H9 (cell line): Measurements from ENCODE around the gene SLC5A12. TPM values are rescaled to one million over a fixed set of nuclear protein-coding genes. Genes with fewer than 3 reads are reported as not detected.

ENCODE experiments used
- DNase-seq: peaks from one replicate; pipeline ENCODE4 v3.0.0-alpha.2; 2017
- H2AFZ ChIP-seq: one replicate; pipeline ENCODE4 v1.6.1; 2013; ENCODE audit warnings: mild to moderate bottlenecking, low read length, control low read depth, moderate library complexity
- H2AK5ac ChIP-seq: 2 replicates; pipeline ENCODE4 v1.6.1; 2013; ENCODE audit warnings: low read length, control low read depth, mixed read lengths; ENCODE audit not compliant: insufficient read length
- H2BK120ac ChIP-seq: one replicate; pipeline ENCODE4 v1.6.1; 2013; ENCODE audit warnings: low read depth, mild to moderate bottlenecking, low read length, control low read depth, inconsistent platforms; ENCODE audit not compliant: poor library complexity, severe bottlenecking
- H2BK12ac ChIP-seq: 2 replicates; pipeline ENCODE4 v1.6.1; 2013; ENCODE audit warnings: low read length, control low read depth, mixed read lengths, low read depth; ENCODE audit not compliant: insufficient read length
- H2BK15ac ChIP-seq: 2 replicates; pipeline ENCODE4 v1.6.1; 2013; ENCODE audit warnings: low read depth, low read length, control low read depth
- H2BK20ac ChIP-seq: one replicate; pipeline ENCODE4 v1.6.1; 2013; ENCODE audit warnings: low read depth, mild to moderate bottlenecking, low read length, control low read depth, inconsistent platforms; ENCODE audit not compliant: poor library complexity, severe bottlenecking
- H2BK5ac ChIP-seq: 2 replicates; pipeline ENCODE4 v1.6.1; 2013; ENCODE audit warnings: low read length, control low read depth, mixed read lengths; ENCODE audit not compliant: insufficient read length
- H3K14ac ChIP-seq: 2 replicates; pipeline ENCODE4 v1.6.1; 2013; ENCODE audit warnings: low read length, control low read depth; ENCODE audit not compliant: insufficient read depth
- H3K18ac ChIP-seq: 2 replicates; pipeline ENCODE4 v1.6.1; 2013; ENCODE audit warnings: low read depth, mild to moderate bottlenecking, mixed read lengths, low read length, control low read depth; ENCODE audit not compliant: insufficient read length
- H3K23ac ChIP-seq: 2 replicates; pipeline ENCODE4 v1.6.1; 2013; ENCODE audit warnings: low read length, control low read depth, mixed read lengths, low read depth; ENCODE audit not compliant: insufficient read length
- H3K23me2 ChIP-seq: 2 replicates; pipeline ENCODE4 v1.6.1; 2013; ENCODE audit warnings: low read depth, mild to moderate bottlenecking, mixed read lengths, low read length, control low read depth; ENCODE audit not compliant: insufficient read length, poor library complexity, severe bottlenecking
- H3K27ac ChIP-seq: 2 replicates; pipeline ENCODE4 v1.5.1; 2013; ENCODE audit warnings: low read length, control low read depth, mixed read lengths, low read depth; ENCODE audit not compliant: insufficient read length
- H3K27me3 ChIP-seq: 2 replicates; pipeline ENCODE4 v1.6.1; 2013; ENCODE audit warnings: low read length, control low read depth, inconsistent platforms; ENCODE audit not compliant: insufficient read depth
- H3K4ac ChIP-seq: 2 replicates; pipeline ENCODE4 v1.6.1; 2013; ENCODE audit warnings: low read depth, mild to moderate bottlenecking, control low read depth, inconsistent platforms, low read length, moderate library complexity
- H3K4me1 ChIP-seq: 2 replicates; pipeline ENCODE4 v1.6.1; 2013; ENCODE audit warnings: low read length, control low read depth, inconsistent platforms; ENCODE audit not compliant: insufficient read depth
- H3K4me2 ChIP-seq: 2 replicates; pipeline ENCODE4 v1.6.1; 2013; ENCODE audit warnings: low read length, control low read depth, mixed read lengths; ENCODE audit not compliant: insufficient read length, insufficient read depth
- H3K56ac ChIP-seq: 2 replicates; pipeline ENCODE4 v1.6.1; 2013; ENCODE audit warnings: low read depth, mild to moderate bottlenecking, mixed read lengths, low read length, control low read depth; ENCODE audit not compliant: insufficient read length
- H3K79me1 ChIP-seq: 2 replicates; pipeline ENCODE4 v1.6.1; 2013; ENCODE audit warnings: low read depth, mild to moderate bottlenecking, moderate library complexity, low read length, control low read depth, inconsistent platforms; ENCODE audit not compliant: insufficient read depth, poor library complexity, severe bottlenecking
- H3K79me2 ChIP-seq: 2 replicates; pipeline ENCODE4 v1.6.1; 2013; ENCODE audit warnings: low read length, control low read depth, inconsistent platforms; ENCODE audit not compliant: insufficient read depth
- H3K9ac ChIP-seq: 2 replicates; pipeline ENCODE4 v1.6.1; 2013; ENCODE audit warnings: low read length, control low read depth, mixed read lengths; ENCODE audit not compliant: insufficient read length; ENCODE audit errors: extremely low read depth
- H3K9me3 ChIP-seq: one replicate; pipeline ENCODE4 v1.6.1; 2013; ENCODE audit warnings: low read depth, low read length, inconsistent platforms; ENCODE audit not compliant: control insufficient read depth
- H3T11ph ChIP-seq: one replicate; pipeline ENCODE4 v1.6.1; 2013; ENCODE audit warnings: mild to moderate bottlenecking, low read length, control low read depth, inconsistent platforms
- H4K20me1 ChIP-seq: one replicate; pipeline ENCODE4 v1.6.1; 2013; ENCODE audit not compliant: control insufficient read depth, insufficient read length, insufficient read depth
- H4K5ac ChIP-seq: 2 replicates; pipeline ENCODE4 v1.6.1; 2013; ENCODE audit warnings: low read depth, mild to moderate bottlenecking, mixed read lengths, low read length, control low read depth; ENCODE audit not compliant: insufficient read length
- H4K8ac ChIP-seq: replicated peaks from 2 replicates; pipeline ENCODE4 v1.6.1; 2013; ENCODE audit warnings: low read length, control low read depth, mixed read lengths, low read depth; ENCODE audit not compliant: insufficient read length
- H4K91ac ChIP-seq: 2 replicates; pipeline ENCODE4 v1.6.1; 2013; ENCODE audit warnings: low read depth, mild to moderate bottlenecking, moderate library complexity, mixed read lengths, low read length, control low read depth; ENCODE audit not compliant: insufficient read length
- H3K27ac Mint-ChIP-seq, 3 experiments: 2 replicates in 2 of 3; 3 replicates in 1 of 3; pipeline ENCODE4 v1.8.0; 2020 to 2021; ENCODE audit warnings: mixed read lengths in 3 of 3, mild to moderate bottlenecking in 1 of 3, moderate library complexity in 1 of 3
- H3K27me3 Mint-ChIP-seq: 2 replicates; pipeline ENCODE4 v1.8.0; 2021; ENCODE audit warnings: low read depth, mild to moderate bottlenecking, moderate library complexity, mixed read lengths
- H3K36me3 Mint-ChIP-seq, 3 experiments: 2 replicates in 2 of 3; 3 replicates in 1 of 3; pipeline ENCODE4 v1.8.0; 2020 to 2021; ENCODE audit warnings: low read depth in 3 of 3, mixed read lengths in 3 of 3; ENCODE audit not compliant: insufficient read depth in 1 of 3
- H3K4me1 Mint-ChIP-seq, 2 experiments: 2 replicates each; pipeline ENCODE4 v1.8.0; 2020; ENCODE audit warnings: mixed read lengths in 2 of 2
- H3K4me3 Mint-ChIP-seq, 2 experiments: 2 replicates in 1 of 2; 3 replicates in 1 of 2; pipeline ENCODE4 v1.8.0; 2020 to 2021; ENCODE audit warnings: mild to moderate bottlenecking in 2 of 2, mixed read lengths in 2 of 2, moderate library complexity in 1 of 2
- H3K9me3 Mint-ChIP-seq, 2 experiments: 2 replicates in 1 of 2; 3 replicates in 1 of 2; pipeline ENCODE4 v1.8.0; 2020; ENCODE audit warnings: mild to moderate bottlenecking in 2 of 2, mixed read lengths in 2 of 2, moderate library complexity in 1 of 2
- WGBS: extraction: QIAGEN DNeasy Blood & Tissue Kit; methylation state at CpG from one replicate; pipeline ENCODE4 v1.1.7; 2013; ENCODE audit warnings: missing lambda C conversion rate, low lambda C conversion rate, mixed read lengths; ENCODE audit not compliant: insufficient read length; ENCODE audit errors: extremely low coverage; 5-methylcytosine and 5-hydroxymethylcytosine counted together
- long read RNA-seq: library from polyadenylated mRNA; unstranded; transcript quantifications from one replicate; pipeline ENCODE4 v2.0.0, GENCODE V29; 2020
- total RNA-seq: library from RNA; stranded (reverse); gene quantifications from 2 replicates; pipeline ENCODE4 v1.2.1, GENCODE V29; 2021
- TF ChIP-seq, protein P1 (sequence below): fragments of 200-600 bp; sonication (generic); conservative IDR thresholded peaks from 3 replicates; pipeline ENCODE4 v1.8.0; 2021; ENCODE audit warnings: antibody characterized with exemption, mild to moderate bottlenecking

SLC5A12 gene
- 2.7 and 3.2 TPM in 2 replicates for total RNA-seq
- long read RNA-seq, partial matches to known transcripts = 1 of 2 reads
- long read RNA-seq, other reads (novel, unspliced or antisense) = 1 of 2 reads

DNA sequence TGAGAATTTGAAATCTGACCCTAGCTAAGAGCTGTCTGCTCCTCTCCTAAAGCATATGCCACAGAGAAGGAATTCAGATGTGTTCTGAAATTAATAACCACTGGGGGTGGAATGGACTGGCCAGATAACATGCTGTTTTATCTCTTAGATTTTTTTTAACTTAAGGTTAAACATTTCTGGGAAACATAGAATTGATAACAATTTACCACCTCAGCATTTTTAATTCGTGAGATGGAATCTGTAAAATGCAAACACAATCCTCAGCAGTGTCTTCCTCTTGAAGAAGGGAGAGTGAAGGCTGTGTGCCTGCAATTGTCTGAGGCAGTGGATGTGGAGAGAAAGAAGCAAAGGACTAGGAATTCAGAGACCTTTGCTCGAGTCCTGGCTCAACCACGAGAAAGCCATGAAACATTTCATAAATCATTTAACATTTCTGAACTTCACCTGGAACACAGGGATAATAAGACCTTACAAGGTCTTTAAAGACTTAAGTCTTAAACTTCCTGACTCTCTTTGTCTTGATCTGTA, at the start of gene SLC5A12:
SLC5A12 (minus strand) TSS at position 113 of the 528 bp plus-strand sequence. CDS start 346 bp downstream, outside the sequence.
- H3K18ac ChIP-seq = no peak within 1 kb of the TSS
- H2BK12ac ChIP-seq = no peak within 1 kb of the TSS
- H3K27me3 ChIP-seq = no peaks in the 10 kb centered on the region
- no peak within 1 kb of the TSS for H4K5ac ChIP-seq
- H3T11ph ChIP-seq = no peak within 1 kb of the TSS
- no peak within 1 kb of the TSS for H3K4me2 ChIP-seq
- H2BK20ac ChIP-seq = no peak within 1 kb of the TSS
- no peak within 1 kb of the TSS for H3K27ac Mint-ChIP-seq
- no peak within 1 kb of the TSS for H4K91ac ChIP-seq
- H3K9me3 ChIP-seq = no peaks in the 10 kb centered on the region
- no peak within 1 kb of the TSS for H3K27ac ChIP-seq
- TF ChIP-seq, protein P1, sequence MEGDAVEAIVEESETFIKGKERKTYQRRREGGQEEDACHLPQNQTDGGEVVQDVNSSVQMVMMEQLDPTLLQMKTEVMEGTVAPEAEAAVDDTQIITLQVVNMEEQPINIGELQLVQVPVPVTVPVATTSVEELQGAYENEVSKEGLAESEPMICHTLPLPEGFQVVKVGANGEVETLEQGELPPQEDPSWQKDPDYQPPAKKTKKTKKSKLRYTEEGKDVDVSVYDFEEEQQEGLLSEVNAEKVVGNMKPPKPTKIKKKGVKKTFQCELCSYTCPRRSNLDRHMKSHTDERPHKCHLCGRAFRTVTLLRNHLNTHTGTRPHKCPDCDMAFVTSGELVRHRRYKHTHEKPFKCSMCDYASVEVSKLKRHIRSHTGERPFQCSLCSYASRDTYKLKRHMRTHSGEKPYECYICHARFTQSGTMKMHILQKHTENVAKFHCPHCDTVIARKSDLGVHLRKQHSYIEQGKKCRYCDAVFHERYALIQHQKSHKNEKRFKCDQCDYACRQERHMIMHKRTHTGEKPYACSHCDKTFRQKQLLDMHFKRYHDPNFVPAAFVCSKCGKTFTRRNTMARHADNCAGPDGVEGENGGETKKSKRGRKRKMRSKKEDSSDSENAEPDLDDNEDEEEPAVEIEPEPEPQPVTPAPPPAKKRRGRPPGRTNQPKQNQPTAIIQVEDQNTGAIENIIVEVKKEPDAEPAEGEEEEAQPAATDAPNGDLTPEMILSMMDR = no peak
- H3K56ac ChIP-seq = no peak within 1 kb of the TSS
- no peaks in the 10 kb centered on the region for H3K9me3 Mint-ChIP-seq
- no peaks in the 10 kb centered on the region for H3K27me3 Mint-ChIP-seq
- H3K79me1 ChIP-seq = no peaks in the 10 kb centered on the region
- H2AFZ ChIP-seq = no peak within 1 kb of the TSS
- no peaks in the 10 kb centered on the region for H3K36me3 Mint-ChIP-seq
- H3K23ac ChIP-seq = no peak within 1 kb of the TSS
- H3K4me1 ChIP-seq = no peaks in the 10 kb centered on the region
- H2BK120ac ChIP-seq = no peak within 1 kb of the TSS
- H2AK5ac ChIP-seq = no peak within 1 kb of the TSS
- no CpG with 5 or more reads among the region's 3 CpGs for WGBS
- H3K23me2 ChIP-seq = no peaks in the 10 kb centered on the region
- H3K4me3 Mint-ChIP-seq = no peak within 1 kb of the TSS
- DNase-seq = no peak
- no peak within 1 kb of the TSS for H3K4ac ChIP-seq
- no peak within 1 kb of the TSS for H2BK15ac ChIP-seq
- no peak within 1 kb of the TSS for H3K14ac ChIP-seq
- H2BK5ac ChIP-seq = no peak within 1 kb of the TSS
- no peaks in the 10 kb centered on the region for H3K4me1 Mint-ChIP-seq
- no peak within 1 kb of the TSS for H4K8ac ChIP-seq
- H4K20me1 ChIP-seq = no peaks in the 10 kb centered on the region
- no peaks in the 10 kb centered on the region for H3K79me2 ChIP-seq
- H3K9ac ChIP-seq = no peak within 1 kb of the TSS
